ENCODE measurements around the gene MT1X.

MT1X gene

GRCh38 chr16:56683424-56684172, 1.3 kb downstream of the MT1X start:
- 0 out of 2 replicates have a peak, but pooled peaks cover 8% of the 10 kb centered on the region for H3K27me3 ChIP-seq (replicated peaks; ENCODE audit: insufficient read depth, low read length)
- no peaks in the 10 kb centered on the region for H4K20me1 ChIP-seq (ENCODE audit: insufficient read depth, low read length)
- H3K4me1 ChIP-seq (ENCODE audit: low read length) = no peaks in the 10 kb centered on the region
- no peak overlapping the region for H3K4me2 ChIP-seq (ENCODE audit: low read depth, low read length)
- H3K79me2 ChIP-seq (ENCODE audit: low read length) = no peaks in the 10 kb centered on the region
- no peak for DNase-seq
- no peak for TF ChIP-seq EZH2 (optimal IDR thresholded peaks at IDR 0.05; ENCODE audit: low read depth, low read length)
- TF ChIP-seq EZH2phosphoT487 (IDR thresholded peaks at IDR 0.05; ENCODE audit: low read length) = no peak
- TF ChIP-seq CTCF (IDR thresholded peaks at IDR 0.05; ENCODE audit: low read length) = no peak
- no peak overlapping the region for H2AFZ ChIP-seq (ENCODE audit: low read length)
- no peak overlapping the region for H3K27ac ChIP-seq (ENCODE audit: low read length)
- H3K9me2 ChIP-seq (replicated peaks; ENCODE audit: insufficient read depth, low read length) = no peaks in the 10 kb centered on the region
- no peaks in the 10 kb centered on the region for H3K9me3 ChIP-seq (replicated peaks; ENCODE audit: insufficient read depth, low read length)
- H3K4me3 ChIP-seq (ENCODE audit: low read length) = no peak overlapping the region
- H3F3A ChIP-seq (ENCODE audit: insufficient read depth, low read length) = no peaks in the 10 kb centered on the region
- no peaks in the 10 kb centered on the region for H3K36me3 ChIP-seq (replicated peaks; ENCODE audit: insufficient read depth, low read length)
- no peak overlapping the region for H3K9ac ChIP-seq (ENCODE audit: low read length)

GRCh38 chr16:56684256-56684925, 2.1 kb downstream of the MT1X start:
- Histone ChIP-seq H3K4me1 (ENCODE audit: low read length) (no peaks in the 10 kb centered on the region), H3K27ac (ENCODE audit: low read length) (no peak overlapping the region), H3K9me3 (replicated peaks; ENCODE audit: insufficient read depth, low read length) (no peaks in the 10 kb centered on the region), H3K4me2 (ENCODE audit: low read depth, low read length) (no peak overlapping the region), H3K36me3 (replicated peaks; ENCODE audit: insufficient read depth, low read length) (no peaks in the 10 kb centered on the region), H3K9me2 (replicated peaks; ENCODE audit: insufficient read depth, low read length) (no peaks in the 10 kb centered on the region), H3K4me3 (ENCODE audit: low read length) (no peak overlapping the region), H3F3A (ENCODE audit: insufficient read depth, low read length) (no peaks in the 10 kb centered on the region), H3K79me2 (ENCODE audit: low read length) (no peaks in the 10 kb centered on the region), H3K27me3 (replicated peaks; ENCODE audit: insufficient read depth, low read length) (0 out of 2 replicates have a peak, but pooled peaks cover 10% of the 10 kb centered on the region), H2AFZ (ENCODE audit: low read length) (no peak overlapping the region), H4K20me1 (ENCODE audit: insufficient read depth, low read length) (no peaks in the 10 kb centered on the region), H3K9ac (ENCODE audit: low read length) (no peak overlapping the region)
- TF ChIP-seq EZH2 (optimal IDR thresholded peaks at IDR 0.05; ENCODE audit: low read depth, low read length) = no peak
- no peak for TF ChIP-seq EZH2phosphoT487 (IDR thresholded peaks at IDR 0.05; ENCODE audit: low read length)
- TF ChIP-seq CTCF (IDR thresholded peaks at IDR 0.05; ENCODE audit: low read length) = no peak
- no peak for DNase-seq

GRCh38 chr16:56684926-56685590, 2.8 kb downstream of the MT1X start:
- no peak overlapping the region for H3K4me2 ChIP-seq (ENCODE audit: low read depth, low read length)

More at GRCh38 chr16:56684926-56685590, 2.8 kb downstream of the MT1X start:
- Histone ChIP-seq H4K20me1 (ENCODE audit: insufficient read depth, low read length) (no peaks in the 10 kb centered on the region), H3K27ac (ENCODE audit: low read length) (no peak overlapping the region), H3F3A (ENCODE audit: insufficient read depth, low read length) (no peaks in the 10 kb centered on the region), H3K9ac (ENCODE audit: low read length) (no peak overlapping the region), H3K79me2 (ENCODE audit: low read length) (no peaks in the 10 kb centered on the region), H3K36me3 (replicated peaks; ENCODE audit: insufficient read depth, low read length) (no peaks in the 10 kb centered on the region), H2AFZ (ENCODE audit: low read length) (no peak overlapping the region), H3K9me3 (replicated peaks; ENCODE audit: insufficient read depth, low read length) (no peaks in the 10 kb centered on the region), H3K4me3 (ENCODE audit: low read length) (no peak overlapping the region), H3K27me3 (replicated peaks; ENCODE audit: insufficient read depth, low read length) (peaks cover 16% of the 10 kb centered on the region; the same call in 1 of the 2 replicates), H3K9me2 (replicated peaks; ENCODE audit: insufficient read depth, low read length) (no peaks in the 10 kb centered on the region), H3K4me1 (ENCODE audit: low read length) (no peaks in the 10 kb centered on the region)
- DNase-seq = no peak
- TF ChIP-seq CTCF (IDR thresholded peaks at IDR 0.05; ENCODE audit: low read length) (no peak), EZH2phosphoT487 (IDR thresholded peaks at IDR 0.05; ENCODE audit: low read length) (no peak), EZH2 (optimal IDR thresholded peaks at IDR 0.05; ENCODE audit: low read depth, low read length) (no peak)

All from MM.1S (cell line).